Ishikawa (cell line): ENCODE measurements around the gene CREB3L2.

ENCODE experiments used
- CEBPB ChIP-seq: IDR thresholded peaks from 2 replicates; pipeline ENCODE4 v1.6.1; 2012
- CREB1 ChIP-seq: IDR thresholded peaks from 2 replicates; pipeline ENCODE4 v1.6.1; 2012; ENCODE audit warnings: low read depth
- EGR1 ChIP-seq: IDR thresholded peaks from 2 replicates; pipeline ENCODE4 v1.6.1; 2012
- EP300 ChIP-seq: IDR thresholded peaks from 2 replicates; pipeline ENCODE4 v1.6.1; 2012; ENCODE audit warnings: borderline replicate concordance
- FOXM1 ChIP-seq: IDR thresholded peaks from 2 replicates; pipeline ENCODE4 v1.6.1; 2012; ENCODE audit warnings: low read depth, borderline replicate concordance
- MAX ChIP-seq: IDR thresholded peaks from 2 replicates; pipeline ENCODE4 v1.6.1; 2012
- NFIC ChIP-seq: IDR thresholded peaks from 2 replicates; pipeline ENCODE4 v1.6.1; 2012
- RAD21 ChIP-seq: IDR thresholded peaks from 2 replicates; pipeline ENCODE4 v1.6.1; 2012; ENCODE audit warnings: low read depth
- TAF1 ChIP-seq: IDR thresholded peaks from 2 replicates; pipeline ENCODE4 v1.6.1; 2012; ENCODE audit warnings: low read depth, mild to moderate bottlenecking
- TCF12 ChIP-seq: IDR thresholded peaks from 2 replicates; pipeline ENCODE4 v1.6.1; 2012; ENCODE audit warnings: low read depth
- TEAD4 ChIP-seq: IDR thresholded peaks from 2 replicates; pipeline ENCODE4 v1.6.1; 2012
- USF1 ChIP-seq: IDR thresholded peaks from 2 replicates; pipeline ENCODE4 v1.6.1; 2012
- YY1 ChIP-seq: IDR thresholded peaks from 2 replicates; pipeline ENCODE4 v1.6.1; 2012; ENCODE audit warnings: low read depth
- ZBTB7A ChIP-seq: IDR thresholded peaks from 2 replicates; pipeline ENCODE4 v1.6.1; 2012; ENCODE audit warnings: low read depth
- TF ChIP-seq, protein P1 (sequence below): IDR thresholded peaks from 2 replicates; pipeline ENCODE4 v1.6.1; 2012; ENCODE audit warnings: low read depth, mild to moderate bottlenecking

The CREB3L2 gene

DNA sequence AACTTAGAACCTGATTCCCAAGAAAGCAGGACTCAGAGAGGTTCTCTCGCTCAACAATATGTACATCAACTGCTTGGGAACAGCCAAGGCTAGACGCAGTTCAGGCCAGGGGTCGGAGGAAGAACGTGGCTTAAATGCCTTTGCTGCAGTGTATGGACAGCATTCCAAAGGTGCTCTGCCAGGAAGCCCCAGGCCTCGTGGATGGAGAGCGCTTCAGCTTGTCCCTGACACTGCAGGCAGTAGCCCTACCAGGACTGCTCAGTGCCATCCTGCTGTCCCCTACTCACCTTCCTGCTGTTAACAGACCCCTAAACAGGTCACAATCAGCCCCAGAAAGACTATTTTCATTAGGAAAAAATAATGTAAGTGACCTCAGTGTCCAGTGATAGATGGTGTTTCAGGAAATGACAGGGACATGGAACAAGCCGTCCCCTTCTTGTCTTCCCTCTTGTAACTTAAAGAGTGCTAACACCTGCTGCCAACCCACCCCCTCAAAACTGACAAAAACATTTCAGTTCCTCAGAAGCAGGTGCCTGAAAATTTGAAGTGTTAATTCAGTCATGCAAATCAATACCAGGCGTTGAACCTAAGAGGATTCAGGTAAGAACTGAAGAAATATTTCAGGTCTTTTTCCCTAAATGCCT lies 16.5 kb downstream of the CREB3L2 start:
- TF ChIP-seq, protein P1, sequence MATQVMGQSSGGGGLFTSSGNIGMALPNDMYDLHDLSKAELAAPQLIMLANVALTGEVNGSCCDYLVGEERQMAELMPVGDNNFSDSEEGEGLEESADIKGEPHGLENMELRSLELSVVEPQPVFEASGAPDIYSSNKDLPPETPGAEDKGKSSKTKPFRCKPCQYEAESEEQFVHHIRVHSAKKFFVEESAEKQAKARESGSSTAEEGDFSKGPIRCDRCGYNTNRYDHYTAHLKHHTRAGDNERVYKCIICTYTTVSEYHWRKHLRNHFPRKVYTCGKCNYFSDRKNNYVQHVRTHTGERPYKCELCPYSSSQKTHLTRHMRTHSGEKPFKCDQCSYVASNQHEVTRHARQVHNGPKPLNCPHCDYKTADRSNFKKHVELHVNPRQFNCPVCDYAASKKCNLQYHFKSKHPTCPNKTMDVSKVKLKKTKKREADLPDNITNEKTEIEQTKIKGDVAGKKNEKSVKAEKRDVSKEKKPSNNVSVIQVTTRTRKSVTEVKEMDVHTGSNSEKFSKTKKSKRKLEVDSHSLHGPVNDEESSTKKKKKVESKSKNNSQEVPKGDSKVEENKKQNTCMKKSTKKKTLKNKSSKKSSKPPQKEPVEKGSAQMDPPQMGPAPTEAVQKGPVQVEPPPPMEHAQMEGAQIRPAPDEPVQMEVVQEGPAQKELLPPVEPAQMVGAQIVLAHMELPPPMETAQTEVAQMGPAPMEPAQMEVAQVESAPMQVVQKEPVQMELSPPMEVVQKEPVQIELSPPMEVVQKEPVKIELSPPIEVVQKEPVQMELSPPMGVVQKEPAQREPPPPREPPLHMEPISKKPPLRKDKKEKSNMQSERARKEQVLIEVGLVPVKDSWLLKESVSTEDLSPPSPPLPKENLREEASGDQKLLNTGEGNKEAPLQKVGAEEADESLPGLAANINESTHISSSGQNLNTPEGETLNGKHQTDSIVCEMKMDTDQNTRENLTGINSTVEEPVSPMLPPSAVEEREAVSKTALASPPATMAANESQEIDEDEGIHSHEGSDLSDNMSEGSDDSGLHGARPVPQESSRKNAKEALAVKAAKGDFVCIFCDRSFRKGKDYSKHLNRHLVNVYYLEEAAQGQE: no peak
- TF ChIP-seq YY1: no peak
- TF ChIP-seq TEAD4: no peak
- TF ChIP-seq MAX: no peak
- TF ChIP-seq NFIC: no peak
- no peak for TF ChIP-seq EP300
- TF ChIP-seq RAD21: no peak
- TF ChIP-seq FOXM1: no peak
- TF ChIP-seq ZBTB7A: no peak
- no peak for TF ChIP-seq TCF12
- no peak for TF ChIP-seq EGR1
- no peak for TF ChIP-seq USF1
- no peak for TF ChIP-seq CEBPB

GRCh38 chr7:137984181-137985041 lies 17.5 kb downstream of the CREB3L2 start:
- no peak for TF ChIP-seq MAX

GRCh38 chr7:137983323-137984008 lies 18.4 kb downstream of the CREB3L2 start:
- no peak for TF ChIP-seq EGR1
- TF ChIP-seq USF1: no peak
- TF ChIP-seq RAD21: no peak
- no peak for TF ChIP-seq FOXM1
- no peak for TF ChIP-seq CEBPB
- no peak for TF ChIP-seq CREB1
- no peak for TF ChIP-seq TCF12
- no peak for TF ChIP-seq MAX
- no peak for TF ChIP-seq YY1

- no peak for TF ChIP-seq TCF12
- TF ChIP-seq TEAD4: no peak
- TF ChIP-seq TAF1: no peak
- TF ChIP-seq YY1: no peak
These were observed 20.2 kb downstream of the CREB3L2 start for GRCh38 chr7:137981668-137982067.

DNA sequence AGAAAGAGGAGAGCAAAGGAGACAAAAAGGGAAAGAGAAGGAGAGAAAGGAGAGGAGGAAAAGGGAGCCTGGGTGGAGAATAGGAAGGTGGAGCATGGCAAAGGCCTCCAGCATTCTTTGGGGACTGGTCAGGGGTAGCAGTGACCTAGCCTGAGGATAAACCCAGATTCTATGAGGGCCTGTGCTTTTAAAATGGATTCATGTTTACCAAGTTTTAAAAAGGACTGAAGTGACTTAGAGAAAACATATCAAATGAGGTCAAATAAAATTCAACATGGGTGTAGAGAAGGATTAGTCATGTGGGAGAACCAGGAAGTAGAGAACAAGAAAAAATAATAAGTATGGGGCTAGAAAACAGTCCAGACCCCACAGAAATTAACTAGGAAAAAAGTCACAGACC lies 20.7 kb downstream of the CREB3L2 start:
- TF ChIP-seq TCF12 (no peak), RAD21 (no peak), FOXM1 (no peak), CREB1 (no peak), USF1 (no peak), EP300 (no peak), CEBPB (no peak), TAF1 (no peak), ZBTB7A (no peak), TEAD4 (no peak)
- TF ChIP-seq, protein P1: no peak
